Lower leg skin (tissue), 4 donors: ENCODE results near the gene NINL. TPM values are rescaled to one million over a fixed set of nuclear protein-coding genes. Genes with fewer than 3 reads are reported as not detected.
"Not testable (repeated sequence)": the region's sequence is repeated elsewhere in the genome, so short reads cannot be mapped to it uniquely, and the experiment has no call there.

Experiments
- DNase-seq, 2 donors: peaks; one replicate each; pipeline ENCODE4 v3.0.0-alpha.2; 2019; ENCODE audit warnings: low spot score in 2 of 2
- H3K4me3 ChIP-seq: fragments of 200-600 bp; sonication (generic); 2 replicates; pipeline ENCODE4 v1.5.1; 2017; ENCODE audit warnings: mild to moderate bottlenecking, low read depth; ENCODE audit not compliant: poor library complexity, severe bottlenecking
- CTCF ChIP-seq, 3 donors: fragments of 450-650 bp; IDR thresholded peaks; one replicate each; pipeline ENCODE4 v1.5.1; 2016; ENCODE audit warnings: antibody characterized with exemption in 3 of 3, mild to moderate bottlenecking in 3 of 3, moderate library complexity in 2 of 3
- POLR2A ChIP-seq, 2 donors: fragments of 450-650 bp; IDR thresholded peaks; one replicate each; pipeline ENCODE4 v1.6.1; 2016 to 2017; ENCODE audit warnings: antibody characterized with exemption in 2 of 2, mild to moderate bottlenecking in 1 of 2, moderate library complexity in 1 of 2
- WGBS, 2 donors: methylation state at CpG; one replicate each; pipeline ENCODE4 v1.1.5; 2018; 5-methylcytosine and 5-hydroxymethylcytosine counted together
- intact Hi-C: fragments of 100-400 bp; cut with DNase I; formaldehyde crosslinking; loops from one replicate; pipeline ENCODE4 v1.15.0; 2023; ENCODE audit warnings: low total_unique reads
- total RNA-seq, 4 donors: library from RNA; depleted of rRNA; stranded (reverse); fragments of >200 nt; gene quantifications; one replicate each; pipeline ENCODE4 v1.1.0, GENCODE V29; 2016

The NINL gene
- total RNA-seq, 4 donors from 2014 or later: 2.1 to 4.7 (median 3.7) TPM

- peak in 1 of 2 donors; percentile 2 for DNase-seq
- intact Hi-C loops: no loop called here
- no peak overlapping the region for H3K4me3 ChIP-seq
- TF ChIP-seq CTCF (IDR thresholded peaks at IDR 0.05): no peak
- no peak for TF ChIP-seq POLR2A (IDR thresholded peaks at IDR 0.05)
- WGBS, 2 donors: 69 to 81% methylated on average over 2 of the region's 2 CpGs
Measured at GRCh38 chr20:25601659-25602058, 16.3 kb upstream of the NINL start.

- WGBS, 2 donors: 72 to 85% methylated on average over 10 of the region's 10 CpGs
Measured at GRCh38 chr20:25600632-25601031, 15.3 kb upstream of the NINL start.

GRCh38 chr20:25592135-25592852, 7.0 kb upstream of the NINL start:
- 33 to 35% methylated on average over 9 of the region's 9 CpGs for WGBS, 2 donors
- DNase-seq: peak in 1 of 2 donors; percentile 2
- TF ChIP-seq POLR2A (IDR thresholded peaks at IDR 0.05): no peak
- TF ChIP-seq CTCF (IDR thresholded peaks at IDR 0.05): no peak
- no peak overlapping the region for H3K4me3 ChIP-seq
- intact Hi-C loops: loop anchor here (10.0 kb wide), 1 partner anchor 47 kb away; no protein-coding TSS in a partner anchor

More at GRCh38 chr20:25600632-25601031, 15.3 kb upstream of the NINL start:
- no peak for TF ChIP-seq CTCF (IDR thresholded peaks at IDR 0.05)
- TF ChIP-seq POLR2A (IDR thresholded peaks at IDR 0.05): no peak
- DNase-seq: peak in 1 of 2 donors; percentile 73
- H3K4me3 ChIP-seq: no peak overlapping the region
- intact Hi-C loops: no loop called here

GRCh38 chr20:25590778-25591177, 5.4 kb upstream of the NINL start:
- 86 to 90% methylated on average over 4 of the region's 4 CpGs for WGBS, 2 donors
- not testable (repeated sequence) for H3K4me3 ChIP-seq
- intact Hi-C loops: loop anchor here (10.0 kb wide), 1 partner anchor 46 kb away; no protein-coding TSS in a partner anchor

GRCh38 chr20:25588491-25588890, 3.2 kb upstream of the NINL start:
- H3K4me3 ChIP-seq: no peak overlapping the region
- TF ChIP-seq CTCF (IDR thresholded peaks at IDR 0.05) (no peak), POLR2A (IDR thresholded peaks at IDR 0.05) (no peak)
- 91 to 94% methylated on average over 7 of the region's 7 CpGs for WGBS, 2 donors
- intact Hi-C loops: no loop called here
- DNase-seq: peak in 1 of 2 donors; percentile 67

More at GRCh38 chr20:25590778-25591177, 5.4 kb upstream of the NINL start:
- peak in 1 of 2 donors; percentile 18 for DNase-seq

- WGBS, 2 donors: 78 to 80% methylated on average over 5 of the region's 5 CpGs
- H3K4me3 ChIP-seq: no peak overlapping the region
- TF ChIP-seq CTCF (IDR thresholded peaks at IDR 0.05) (no peak), POLR2A (IDR thresholded peaks at IDR 0.05) (no peak)
- DNase-seq: peak in 1 of 2 donors; percentile 52
- intact Hi-C loops: no loop called here
Measured at GRCh38 chr20:25587536-25587935, 2.2 kb upstream of the NINL start.
